K562 (cell line): ENCODE results near the gene SET. TPM values are rescaled to one million over a fixed set of nuclear protein-coding genes. Genes with fewer than 3 reads are reported as not detected.

Experiments used
- ATAC-seq: fragments of 200-7000 bp; cut with Tn5 transposase; 3 replicates; pipeline ENCODE4 v1.9.1; 2020; ENCODE audit warnings: moderate library complexity
- BruUV-seq: library from RNA; stranded (reverse); fragments of 400-500 nt; replicated peaks from 2 replicates; lab custom pipeline; 2021; lab: Mats Ljungman, UMichigan
- CTCF ChIA-PET: fragments of 300-600 bp; formaldehyde crosslinking; extraction: SDS; loops from one replicate; lab custom pipeline; 2021; ENCODE audit warnings: low intra/inter-chr PET ratio; lab: Yijun Ruan, JAX
- POLR2A ChIA-PET: fragments of 300-600, 350-650 bp; sonication (Branson Sonifier 250); formaldehyde crosslinking; extraction: SDS; loops from one replicate; lab custom pipeline; 2021; ENCODE audit warnings: antibody characterized with exemption, inconsistent platforms; lab: Yijun Ruan, JAX
- DNase-seq, 4 experiments: peaks; one replicate each; pipeline versions ENCODE4 v3.0.0 to v3.0.0-alpha.2; 2011 to 2018; ENCODE audit warnings: low spot score in 3 of 4, mixed read lengths in 3 of 4; ENCODE audit errors: extremely low read depth in 1 of 4
- FAIRE-seq: peaks from 2 replicates; lab custom pipeline; 2011; peaks lifted over from hg19 to GRCh38; lab: Jason Lieb, UNC
- H2AFZ ChIP-seq: 2 replicates; pipeline ENCODE4 v1.6.0; 2011; ENCODE audit warnings: low read depth, low read length, control low read depth, inconsistent platforms
- H3K27ac ChIP-seq: fragments of 200-600 bp; 3 replicates; pipeline ENCODE4 v1.8.0; 2011; ENCODE audit warnings: low read depth, mild to moderate bottlenecking, control low read depth, inconsistent platforms, low read length, moderate library complexity, mixed read lengths; ENCODE audit errors: extremely low read depth
- H3K27me3 ChIP-seq, 2 experiments: fragments of 300-600 bp in 1 of 2; 2 replicates in 1 of 2; 3 replicates in 1 of 2; pipeline versions ENCODE4 v1.6.0 to v1.8.0; 2011; ENCODE audit warnings: inconsistent platforms in 2 of 2, low read length in 2 of 2, mild to moderate bottlenecking in 1 of 2, mixed read lengths in 1 of 2, moderate library complexity in 1 of 2; ENCODE audit not compliant: control insufficient read depth in 2 of 2, insufficient read depth in 2 of 2
- H3K36me3 ChIP-seq: fragments of 300-600 bp; 3 replicates; pipeline ENCODE4 v1.8.0; 2011; ENCODE audit warnings: mild to moderate bottlenecking, low read length, inconsistent platforms; ENCODE audit not compliant: control insufficient read depth, insufficient read depth
- H3K4me1 ChIP-seq, 2 experiments: fragments of 200-600 bp in 1 of 2; replicated peaks in 1 of 2; 2 replicates in 1 of 2; 3 replicates in 1 of 2; pipeline versions ENCODE4 v1.5.1 to v1.8.0; 2011; ENCODE audit warnings: inconsistent platforms in 2 of 2, low read length in 2 of 2, mild to moderate bottlenecking in 1 of 2, mixed read lengths in 1 of 2, moderate library complexity in 1 of 2; ENCODE audit not compliant: control insufficient read depth in 2 of 2, insufficient read depth in 2 of 2
- H3K4me2 ChIP-seq: 2 replicates; pipeline ENCODE4 v1.6.1; 2011; ENCODE audit warnings: low read length, control low read depth, inconsistent platforms, mixed read lengths; ENCODE audit not compliant: insufficient read depth
- H3K4me3 ChIP-seq: fragments of 200-600 bp; sonication (generic), shearing (Covaris generic); 2 replicates; pipeline ENCODE4 v1.5.1; 2016; ENCODE audit warnings: control low read depth, inconsistent platforms
- H3K79me2 ChIP-seq: fragments of 200-600 bp; 3 replicates; pipeline ENCODE4 v1.8.0; 2011; ENCODE audit warnings: low read length, inconsistent platforms; ENCODE audit not compliant: control insufficient read depth, insufficient read depth
- H3K9ac ChIP-seq, 2 experiments: 2 replicates each; pipeline versions ENCODE4 v1.6.0 to v1.6.1; 2011; ENCODE audit warnings: low read depth in 2 of 2, low read length in 2 of 2, control low read depth in 1 of 2, inconsistent platforms in 1 of 2, mild to moderate bottlenecking in 1 of 2, mixed read lengths in 1 of 2; ENCODE audit not compliant: insufficient read depth in 1 of 2
- H3K9me1 ChIP-seq: one replicate; pipeline ENCODE4 v1.6.0; 2011; ENCODE audit warnings: inconsistent platforms, mild to moderate bottlenecking, low read length, moderate library complexity; ENCODE audit not compliant: control insufficient read depth, insufficient read depth
- H3K9me3 ChIP-seq: replicated peaks from 2 replicates; pipeline ENCODE4 v1.5.1; 2011; ENCODE audit warnings: low read depth, low read length, inconsistent platforms; ENCODE audit not compliant: control insufficient read depth, insufficient read depth
- H4K20me1 ChIP-seq: replicated peaks from 2 replicates; pipeline ENCODE4 v1.6.1; 2011; ENCODE audit warnings: low read length, inconsistent platforms, mixed read lengths; ENCODE audit not compliant: control insufficient read depth, insufficient read depth
- POLR2G ChIP-seq: fragments of 200-400 bp; formaldehyde crosslinking; IDR thresholded peaks from 2 replicates; pipeline ENCODE4 v1.6.1; 2017; ENCODE audit warnings: low read depth, mild to moderate bottlenecking, antibody characterized with exemption, low read length, moderate library complexity
- RBFOX2 ChIP-seq: fragments of 200-400 bp; formaldehyde crosslinking; IDR thresholded peaks from 2 replicates; pipeline ENCODE4 v1.6.1; 2017; ENCODE audit warnings: low read depth, mild to moderate bottlenecking, low read length, moderate library complexity
- WGBS: fragments of 100-300 bp; shearing (Covaris generic); methylation state at CpG from one replicate; pipeline ENCODE4 v1.1.6; 2016; ENCODE audit warnings: low coverage, mixed read lengths; ENCODE audit not compliant: insufficient coverage; ENCODE audit errors: missing lambda C conversion rate; 5-methylcytosine and 5-hydroxymethylcytosine counted together
- in situ Hi-C: fragments of 300-500 bp; cut with MboI; formaldehyde crosslinking; loops from 4 replicates; pipeline ENCODE4 v1.15.0; 2018; ENCODE audit warnings: inconsistent platforms, mixed read lengths
- intact Hi-C: fragments of 100-400 bp; cut with micrococcal nuclease; formaldehyde crosslinking; loops from 2 replicates; pipeline ENCODE4 v1.14.2; 2022
- polyA plus RNA-seq, 8 experiments: library from polyadenylated mRNA; depleted of rRNA in 4 of 8; stranded (reverse) in 5 of 8; unstranded in 3 of 8; fragments of >200 nt; fragmentation: Nextera tagmentation in 2 of 8; fragmentation: Illumina TruSeq in 1 of 8; extraction: Ambion mirVana in 2 of 8; extraction: Trizol in 1 of 8; gene quantifications; 2 replicates each; pipeline versions ENCODE4 v1.2.1 to v1.2.3, GENCODE V29; 2011 to 2014; ENCODE audit warnings: inconsistent platforms in 1 of 8, missing spikeins in 1 of 8
- total RNA-seq, 7 experiments: library from RNA; depleted of rRNA in 6 of 7; stranded (reverse); fragments of >200 nt in 6 of 7; fragmentation: Illumina TruSeq in 2 of 7; extraction: Trizol in 2 of 7; gene quantifications; 2 replicates each; pipeline versions ENCODE4 v1.2.1 to v1.2.3, GENCODE V29; 2011 to 2021; ENCODE audit warnings: low replicate concordance in 1 of 7
- TF ChIP-seq, protein P1 (sequence below): sonication (generic); formaldehyde crosslinking; IDR thresholded peaks from 2 replicates; pipeline ENCODE4 v1.8.0; 2022; ENCODE audit warnings: missing genetic modification reagents, mild to moderate bottlenecking, borderline replicate concordance

SET gene
- total and polyA plus RNA-seq, 9 of the 15 experiments (the other 6 are each of a cell fraction or from before 2014, with no cell fraction given), result 404 to 1,447 (median 907) TPM

- Histone ChIP-seq H3K9me3 (no peaks in the 10 kb centered on the region), H3K79me2 (peaks cover 8% of the 10 kb centered on the region; the same call in 2 of the 3 replicates), H3K36me3 (peaks cover 53% of the 10 kb centered on the region; the same call in 2 of the 3 replicates), H3K4me1 (peaks cover 8 to 47% of the 10 kb centered on the region in 2 experiments; a peak in 4 of 5 replicates), H2AFZ (no peak overlapping the region), H3K27ac (no peak overlapping the region), H4K20me1 (no peaks in the 10 kb centered on the region), H3K4me2 (no peak overlapping the region), H3K4me3 (no peak overlapping the region), H3K9ac (peak overlapping the region in 1 of 2 experiments; percentile 17; a peak in 1 of 4 replicates), H3K27me3 (no peaks in the 10 kb centered on the region), H3K9me1 (peaks cover 2% of the 10 kb centered on the region)
- TSS peak; percentile 38 for BruUV-seq
- intact Hi-C loops (no loop called here), in situ Hi-C loops (loop anchor here (5.0 to 10.0 kb wide), 2 partner anchors 73 to 295 kb away; partner anchors contain the start of gene CERCAM)
- DNase-seq, result no peak
- TF ChIP-seq, protein P1, sequence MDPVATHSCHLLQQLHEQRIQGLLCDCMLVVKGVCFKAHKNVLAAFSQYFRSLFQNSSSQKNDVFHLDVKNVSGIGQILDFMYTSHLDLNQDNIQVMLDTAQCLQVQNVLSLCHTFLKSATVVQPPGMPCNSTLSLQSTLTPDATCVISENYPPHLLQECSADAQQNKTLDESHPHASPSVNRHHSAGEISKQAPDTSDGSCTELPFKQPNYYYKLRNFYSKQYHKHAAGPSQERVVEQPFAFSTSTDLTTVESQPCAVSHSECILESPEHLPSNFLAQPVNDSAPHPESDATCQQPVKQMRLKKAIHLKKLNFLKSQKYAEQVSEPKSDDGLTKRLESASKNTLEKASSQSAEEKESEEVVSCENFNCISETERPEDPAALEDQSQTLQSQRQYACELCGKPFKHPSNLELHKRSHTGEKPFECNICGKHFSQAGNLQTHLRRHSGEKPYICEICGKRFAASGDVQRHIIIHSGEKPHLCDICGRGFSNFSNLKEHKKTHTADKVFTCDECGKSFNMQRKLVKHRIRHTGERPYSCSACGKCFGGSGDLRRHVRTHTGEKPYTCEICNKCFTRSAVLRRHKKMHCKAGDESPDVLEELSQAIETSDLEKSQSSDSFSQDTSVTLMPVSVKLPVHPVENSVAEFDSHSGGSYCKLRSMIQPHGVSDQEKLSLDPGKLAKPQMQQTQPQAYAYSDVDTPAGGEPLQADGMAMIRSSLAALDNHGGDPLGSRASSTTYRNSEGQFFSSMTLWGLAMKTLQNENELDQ (CRISPR knock-in tag), result no peak
- TF ChIP-seq POLR2G, result peak; percentile 65; the same call in 1 of the 2 replicates
- peak; percentile 50; the same call in 1 of the 2 replicates for TF ChIP-seq RBFOX2
- ChIA-PET POLR2A (interaction anchor here (0.7 kb wide), 1 partner anchor 214 kb away, joined by 3 read pairs; no protein-coding TSS in a partner anchor), CTCF (no interaction called here)
- WGBS, result 92% methylated on average over 26 of the region's 30 CpGs
- ATAC-seq, result no peak
- FAIRE-seq, result no peak
Observed at GRCh38 chr9:128719919-128720605, 31.0 kb downstream of the SET start.
